Spleen (tissue), 7 donors: Measurements from ENCODE around the gene SLC2A3.
A peak's percentile ranks its signal among the peaks of the same experiment; 100 is the strongest.

Source experiments
- POLR2A ChIP-seq, 3 donors: fragments of 450-650 bp; IDR thresholded peaks; one replicate each; pipeline ENCODE4 v1.5.1; 2017; ENCODE audit warnings: antibody characterized with exemption in 3 of 3, mild to moderate bottlenecking in 1 of 3
- POLR2AphosphoS5 ChIP-seq, 3 donors: sonication (generic); formaldehyde crosslinking; IDR thresholded peaks; one replicate each; pipeline ENCODE4 v1.5.1; 2017; ENCODE audit warnings: antibody characterized with exemption in 3 of 3
- TF ChIP-seq, protein P1 (sequence below), 11 experiments: fragments of 200-600 bp in 7 of 11; fragments of 450-650 bp in 4 of 11; sonication (generic) in 4 of 11; IDR thresholded peaks in 8 of 11; conservative IDR thresholded peaks in 3 of 11; 1 replicate in 7 of 11; 2 replicates in 4 of 11; pipeline versions ENCODE4 v1.4.0 to v1.8.0; 2016 to 2021; ENCODE audit warnings: antibody characterized with exemption in 11 of 11, inconsistent platforms in 4 of 11, mild to moderate bottlenecking in 1 of 11
- donor health status: DM: no; HTN: no; CAD: no; lungs with moderate emphysema.
- donor health status: DM: no; HTN: no; CAD: no.
- donor health status: DM: no; HTN: no; CAD: no.

DNA sequence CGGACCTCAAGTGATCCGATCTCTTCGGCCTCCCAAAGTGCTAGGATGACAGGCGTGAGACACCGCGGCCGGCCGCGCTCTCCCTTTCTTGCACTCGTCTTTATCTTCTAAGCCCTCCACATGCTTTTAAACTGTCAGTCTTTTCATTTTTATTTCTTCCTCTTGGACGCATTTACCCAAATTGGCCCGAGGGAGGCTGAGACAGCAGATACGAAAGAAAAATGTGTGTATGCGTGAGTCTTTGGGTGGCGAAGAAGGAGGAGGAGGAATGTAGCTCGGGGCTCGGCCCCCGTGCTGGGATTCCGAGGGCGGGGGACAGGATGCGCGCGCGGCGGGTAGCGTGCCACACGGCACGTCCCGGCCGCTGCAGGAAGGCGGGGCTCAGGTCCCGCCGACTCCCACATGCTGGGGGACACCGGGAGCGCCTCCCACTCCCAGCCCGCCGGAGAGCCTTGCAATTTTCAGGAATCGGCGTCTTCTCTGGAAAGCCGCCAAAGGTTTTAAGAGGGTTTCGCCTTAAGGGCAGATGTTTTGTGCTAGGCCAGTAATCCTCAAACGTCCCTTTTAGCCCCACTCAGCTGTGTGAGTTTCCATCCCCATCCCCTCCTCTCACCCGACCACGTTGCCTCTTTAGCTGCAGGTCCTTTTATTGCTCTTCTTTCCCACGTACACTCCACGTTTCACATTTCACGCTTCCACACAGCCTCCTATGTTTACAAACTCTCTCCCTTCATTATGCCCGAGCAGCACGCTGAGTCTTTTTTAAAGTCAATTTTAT is 34.7 kb upstream of the SLC2A3 start:
- TF ChIP-seq POLR2A (IDR thresholded peaks at IDR 0.05) (no peak), POLR2AphosphoS5 (IDR thresholded peaks at IDR 0.05) (peak; percentile 91 to 96 (median 93))
- TF ChIP-seq, protein P1, sequence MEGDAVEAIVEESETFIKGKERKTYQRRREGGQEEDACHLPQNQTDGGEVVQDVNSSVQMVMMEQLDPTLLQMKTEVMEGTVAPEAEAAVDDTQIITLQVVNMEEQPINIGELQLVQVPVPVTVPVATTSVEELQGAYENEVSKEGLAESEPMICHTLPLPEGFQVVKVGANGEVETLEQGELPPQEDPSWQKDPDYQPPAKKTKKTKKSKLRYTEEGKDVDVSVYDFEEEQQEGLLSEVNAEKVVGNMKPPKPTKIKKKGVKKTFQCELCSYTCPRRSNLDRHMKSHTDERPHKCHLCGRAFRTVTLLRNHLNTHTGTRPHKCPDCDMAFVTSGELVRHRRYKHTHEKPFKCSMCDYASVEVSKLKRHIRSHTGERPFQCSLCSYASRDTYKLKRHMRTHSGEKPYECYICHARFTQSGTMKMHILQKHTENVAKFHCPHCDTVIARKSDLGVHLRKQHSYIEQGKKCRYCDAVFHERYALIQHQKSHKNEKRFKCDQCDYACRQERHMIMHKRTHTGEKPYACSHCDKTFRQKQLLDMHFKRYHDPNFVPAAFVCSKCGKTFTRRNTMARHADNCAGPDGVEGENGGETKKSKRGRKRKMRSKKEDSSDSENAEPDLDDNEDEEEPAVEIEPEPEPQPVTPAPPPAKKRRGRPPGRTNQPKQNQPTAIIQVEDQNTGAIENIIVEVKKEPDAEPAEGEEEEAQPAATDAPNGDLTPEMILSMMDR (IDR thresholded peaks at IDR 0.05 in 8 of 11, conservative IDR thresholded peaks at IDR 0.05 in 3 of 11) = peak in 3 of 11 experiments; percentile 25 to 33 (median 28)
